Placental pericyte (primary cell): Measurements from ENCODE around the gene NKAIN2. TPM values are rescaled to one million over a fixed set of nuclear protein-coding genes. Genes with fewer than 3 reads are reported as not detected.

Source experiments
- total RNA-seq: library from RNA; depleted of rRNA; stranded (reverse); fragments of >200 nt; gene quantifications from 2 replicates; pipeline ENCODE4 v1.2.3, GENCODE V29; 2012

Gene NKAIN2
- total RNA-seq = not detected in 2 replicates

GRCh38 chr6:123803504-123804013 lies at the start of gene NKAIN2:
NKAIN2 (plus strand) TSS chr6:123803865.

Other genes starting within 250 kb of the NKAIN2 start
- not detected in 2 replicates for gene TRDN, start 166.9 kb upstream of the NKAIN2 start, total RNA-seq